ENCODE results near the gene PCCA.
"Not testable (repeated sequence)": the region's sequence is repeated elsewhere in the genome, so short reads cannot be mapped to it uniquely, and the experiment has no call there.

PCCA gene

GRCh38 chr13:100301418-100301817, 212.5 kb downstream of the PCCA start:
- no peak for DNase-seq (ENCODE audit: low read depth in 2 of 3, low spot score in 2 of 3)

- no peak for DNase-seq (ENCODE audit: low read depth in 2 of 3, low spot score in 2 of 3)
Measured at GRCh38 chr13:100302391-100302790, 213.5 kb downstream of the PCCA start.

- no peak for DNase-seq (ENCODE audit: low read depth in 2 of 3, low spot score in 2 of 3)
Measured at GRCh38 chr13:100304229-100304628, 215.3 kb downstream of the PCCA start.

- no peak for DNase-seq (ENCODE audit: low read depth in 2 of 3, low spot score in 2 of 3)
Measured at GRCh38 chr13:100305398-100305797, 216.5 kb downstream of the PCCA start.

GRCh38 chr13:100306030-100306429, 217.1 kb downstream of the PCCA start:
- DNase-seq (ENCODE audit: low read depth in 2 of 3, low spot score in 2 of 3) = no peak

GRCh38 chr13:100306434-100306999, 217.6 kb downstream of the PCCA start:
- DNase-seq (ENCODE audit: low read depth in 2 of 3, low spot score in 2 of 3) = no peak

- no peak for DNase-seq (ENCODE audit: low read depth in 2 of 3, low spot score in 2 of 3)
Measured at GRCh38 chr13:100314132-100314910, 225.4 kb downstream of the PCCA start.

- DNase-seq (ENCODE audit: low read depth in 2 of 3, low spot score in 2 of 3) = no peak
Measured at GRCh38 chr13:100315522-100315921, 226.6 kb downstream of the PCCA start.

GRCh38 chr13:100318473-100318872, 229.6 kb downstream of the PCCA start:
- not testable (repeated sequence) for DNase-seq (ENCODE audit: low read depth in 2 of 3, low spot score in 2 of 3)

- no peak for DNase-seq (ENCODE audit: low read depth in 2 of 3, low spot score in 2 of 3)
Measured at GRCh38 chr13:100323937-100324336, 235.0 kb downstream of the PCCA start.

GRCh38 chr13:100330662-100331061, 241.8 kb downstream of the PCCA start:
- no peak for DNase-seq (ENCODE audit: low read depth in 2 of 3, low spot score in 2 of 3)

- DNase-seq (ENCODE audit: low read depth in 2 of 3, low spot score in 2 of 3) = no peak
Measured at GRCh38 chr13:100333141-100333540, 244.2 kb downstream of the PCCA start.

- no peak for DNase-seq (ENCODE audit: low read depth in 2 of 3, low spot score in 2 of 3)
Measured at GRCh38 chr13:100334214-100334613, 245.3 kb downstream of the PCCA start.

- no peak for DNase-seq (ENCODE audit: low read depth in 2 of 3, low spot score in 2 of 3)
Measured at GRCh38 chr13:100336795-100337516, 248.1 kb downstream of the PCCA start.

GRCh38 chr13:100338275-100338674, 249.4 kb downstream of the PCCA start:
- DNase-seq (ENCODE audit: low read depth in 2 of 3, low spot score in 2 of 3) = no peak

GRCh38 chr13:100339411-100339940, 250.6 kb downstream of the PCCA start:
- DNase-seq (ENCODE audit: low read depth in 2 of 3, low spot score in 2 of 3) = no peak

GRCh38 chr13:100340865-100341264, 252.0 kb downstream of the PCCA start:
- no peak for DNase-seq (ENCODE audit: low read depth in 2 of 3, low spot score in 2 of 3)

- no peak for DNase-seq (ENCODE audit: low read depth in 2 of 3, low spot score in 2 of 3)
Measured at GRCh38 chr13:100341327-100341726, 252.4 kb downstream of the PCCA start.

- no peak for DNase-seq (ENCODE audit: low read depth in 2 of 3, low spot score in 2 of 3)
Measured at GRCh38 chr13:100344544-100344943, 255.7 kb downstream of the PCCA start.

GRCh38 chr13:100347968-100348367, 259.1 kb downstream of the PCCA start:
- DNase-seq (ENCODE audit: low read depth in 2 of 3, low spot score in 2 of 3) = no peak

GRCh38 chr13:100349594-100349993, 260.7 kb downstream of the PCCA start:
- DNase-seq (ENCODE audit: low read depth in 2 of 3, low spot score in 2 of 3) = no peak

- DNase-seq (ENCODE audit: low read depth in 2 of 3, low spot score in 2 of 3) = no peak
Measured at GRCh38 chr13:100350601-100351000, 261.7 kb downstream of the PCCA start.

All from activated CD8-positive, alpha-beta memory T cell treated with anti-CD3 and anti-CD28 coated beads for 48 hours (primary cell).